ENCODE measurements around the gene ZCCHC2. TPM values are rescaled to one million over a fixed set of nuclear protein-coding genes. Genes with fewer than 3 reads are reported as not detected.

The ZCCHC2 gene
- polyA plus RNA-seq, 2 of the 4 experiments (the other 2 are of a cell fraction): 7.6 to 12.5 TPM

DNA sequence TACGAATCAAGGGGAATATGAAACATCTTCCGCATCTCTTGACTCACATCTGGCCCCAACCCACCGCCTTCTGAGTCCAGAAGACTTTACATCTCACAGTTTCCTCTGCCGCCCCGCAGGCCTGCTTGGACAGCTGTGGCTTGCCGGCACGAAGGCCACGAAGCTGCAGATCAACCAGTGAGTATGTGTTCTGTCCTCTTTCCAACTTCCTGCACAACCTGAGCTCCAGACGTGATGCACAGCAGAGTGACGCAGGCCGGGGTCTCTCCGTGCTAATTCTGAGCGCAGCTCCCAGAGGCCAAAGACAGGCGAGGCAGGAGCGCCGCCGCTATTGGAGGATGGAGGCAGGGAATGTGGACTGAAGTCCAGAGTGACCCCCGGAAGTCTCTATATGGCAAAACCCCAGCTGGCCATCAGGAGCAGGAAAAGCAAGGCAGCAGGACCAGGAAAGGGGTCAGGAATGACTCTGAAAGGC is 93.5 kb downstream of the ZCCHC2 start:
- H3K9me3 ChIP-seq: no peaks in the 10 kb centered on the region
- H3K4me3 ChIP-seq: no peak overlapping the region
- H3K4me1 ChIP-seq: no peaks in the 10 kb centered on the region
- FAIRE-seq: no peak
- H3K27ac ChIP-seq: no peak overlapping the region
- WGBS (ENCODE audit: missing lambda C conversion rate): 72% methylated on average over 17 of the region's 18 CpGs
- ChIA-PET CTCF (interaction anchor here (2.2 kb wide), 1 partner anchor 366 kb away, joined by 7 read pairs; no protein-coding TSS in a partner anchor), POLR2A (no interaction called here)
- no peak for DNase-seq (ENCODE audit: low read depth in 1 of 2, low spot score in 1 of 2)
- no peak overlapping the region for H3K4me2 ChIP-seq
- no peak for ATAC-seq
- TF ChIP-seq CHD2 (IDR thresholded peaks at IDR 0.05; ENCODE audit: low read length, partially characterized antibody): no peak
- no peak for TF ChIP-seq NFE2L2 (conservative IDR thresholded peaks at IDR 0.05; ENCODE audit: low read length)
- no peak for TF ChIP-seq NR3C1 (IDR thresholded peaks at IDR 0.05)
- TF ChIP-seq, protein P1, sequence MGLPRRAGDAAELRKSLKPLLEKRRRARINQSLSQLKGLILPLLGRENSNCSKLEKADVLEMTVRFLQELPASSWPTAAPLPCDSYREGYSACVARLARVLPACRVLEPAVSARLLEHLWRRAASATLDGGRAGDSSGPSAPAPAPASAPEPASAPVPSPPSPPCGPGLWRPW (IDR thresholded peaks at IDR 0.05): no peak
- TF ChIP-seq RARB (CRISPR knock-in tag; IDR thresholded peaks at IDR 0.05): no peak
- no peak for TF ChIP-seq CBX2 (IDR thresholded peaks at IDR 0.05; ENCODE audit: borderline replicate concordance, low read depth)
- TF ChIP-seq, protein P2, sequence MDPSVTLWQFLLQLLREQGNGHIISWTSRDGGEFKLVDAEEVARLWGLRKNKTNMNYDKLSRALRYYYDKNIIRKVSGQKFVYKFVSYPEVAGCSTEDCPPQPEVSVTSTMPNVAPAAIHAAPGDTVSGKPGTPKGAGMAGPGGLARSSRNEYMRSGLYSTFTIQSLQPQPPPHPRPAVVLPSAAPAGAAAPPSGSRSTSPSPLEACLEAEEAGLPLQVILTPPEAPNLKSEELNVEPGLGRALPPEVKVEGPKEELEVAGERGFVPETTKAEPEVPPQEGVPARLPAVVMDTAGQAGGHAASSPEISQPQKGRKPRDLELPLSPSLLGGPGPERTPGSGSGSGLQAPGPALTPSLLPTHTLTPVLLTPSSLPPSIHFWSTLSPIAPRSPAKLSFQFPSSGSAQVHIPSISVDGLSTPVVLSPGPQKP (IDR thresholded peaks at IDR 0.05; ENCODE audit: low read depth, low read length): no peak
- TF ChIP-seq JUN (IDR thresholded peaks at IDR 0.05): no peak
- TF ChIP-seq, protein P3, sequence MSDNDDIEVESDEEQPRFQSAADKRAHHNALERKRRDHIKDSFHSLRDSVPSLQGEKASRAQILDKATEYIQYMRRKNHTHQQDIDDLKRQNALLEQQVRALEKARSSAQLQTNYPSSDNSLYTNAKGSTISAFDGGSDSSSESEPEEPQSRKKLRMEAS (IDR thresholded peaks at IDR 0.05): no peak
- TF ChIP-seq SMC3 (IDR thresholded peaks at IDR 0.05): no peak
- TF ChIP-seq, protein P4, sequence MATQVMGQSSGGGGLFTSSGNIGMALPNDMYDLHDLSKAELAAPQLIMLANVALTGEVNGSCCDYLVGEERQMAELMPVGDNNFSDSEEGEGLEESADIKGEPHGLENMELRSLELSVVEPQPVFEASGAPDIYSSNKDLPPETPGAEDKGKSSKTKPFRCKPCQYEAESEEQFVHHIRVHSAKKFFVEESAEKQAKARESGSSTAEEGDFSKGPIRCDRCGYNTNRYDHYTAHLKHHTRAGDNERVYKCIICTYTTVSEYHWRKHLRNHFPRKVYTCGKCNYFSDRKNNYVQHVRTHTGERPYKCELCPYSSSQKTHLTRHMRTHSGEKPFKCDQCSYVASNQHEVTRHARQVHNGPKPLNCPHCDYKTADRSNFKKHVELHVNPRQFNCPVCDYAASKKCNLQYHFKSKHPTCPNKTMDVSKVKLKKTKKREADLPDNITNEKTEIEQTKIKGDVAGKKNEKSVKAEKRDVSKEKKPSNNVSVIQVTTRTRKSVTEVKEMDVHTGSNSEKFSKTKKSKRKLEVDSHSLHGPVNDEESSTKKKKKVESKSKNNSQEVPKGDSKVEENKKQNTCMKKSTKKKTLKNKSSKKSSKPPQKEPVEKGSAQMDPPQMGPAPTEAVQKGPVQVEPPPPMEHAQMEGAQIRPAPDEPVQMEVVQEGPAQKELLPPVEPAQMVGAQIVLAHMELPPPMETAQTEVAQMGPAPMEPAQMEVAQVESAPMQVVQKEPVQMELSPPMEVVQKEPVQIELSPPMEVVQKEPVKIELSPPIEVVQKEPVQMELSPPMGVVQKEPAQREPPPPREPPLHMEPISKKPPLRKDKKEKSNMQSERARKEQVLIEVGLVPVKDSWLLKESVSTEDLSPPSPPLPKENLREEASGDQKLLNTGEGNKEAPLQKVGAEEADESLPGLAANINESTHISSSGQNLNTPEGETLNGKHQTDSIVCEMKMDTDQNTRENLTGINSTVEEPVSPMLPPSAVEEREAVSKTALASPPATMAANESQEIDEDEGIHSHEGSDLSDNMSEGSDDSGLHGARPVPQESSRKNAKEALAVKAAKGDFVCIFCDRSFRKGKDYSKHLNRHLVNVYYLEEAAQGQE (IDR thresholded peaks at IDR 0.05): no peak
- TF ChIP-seq ZSCAN20 (CRISPR knock-in tag; IDR thresholded peaks at IDR 0.05): no peak
- no peak for TF ChIP-seq EHMT2 (IDR thresholded peaks at IDR 0.05; ENCODE audit: low read depth)
- no peak for TF ChIP-seq HEYL (CRISPR knock-in tag; IDR thresholded peaks at IDR 0.05)
- TF ChIP-seq, protein P5, sequence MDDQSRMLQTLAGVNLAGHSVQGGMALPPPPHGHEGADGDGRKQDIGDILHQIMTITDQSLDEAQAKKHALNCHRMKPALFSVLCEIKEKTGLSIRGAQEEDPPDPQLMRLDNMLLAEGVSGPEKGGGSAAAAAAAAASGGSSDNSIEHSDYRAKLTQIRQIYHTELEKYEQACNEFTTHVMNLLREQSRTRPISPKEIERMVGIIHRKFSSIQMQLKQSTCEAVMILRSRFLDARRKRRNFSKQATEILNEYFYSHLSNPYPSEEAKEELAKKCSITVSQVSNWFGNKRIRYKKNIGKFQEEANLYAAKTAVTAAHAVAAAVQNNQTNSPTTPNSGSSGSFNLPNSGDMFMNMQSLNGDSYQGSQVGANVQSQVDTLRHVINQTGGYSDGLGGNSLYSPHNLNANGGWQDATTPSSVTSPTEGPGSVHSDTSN (IDR thresholded peaks at IDR 0.05): no peak
- TF ChIP-seq HOXB13 (CRISPR knock-in tag; IDR thresholded peaks at IDR 0.05; ENCODE audit: low read depth): no peak
- TF ChIP-seq, protein P6, sequence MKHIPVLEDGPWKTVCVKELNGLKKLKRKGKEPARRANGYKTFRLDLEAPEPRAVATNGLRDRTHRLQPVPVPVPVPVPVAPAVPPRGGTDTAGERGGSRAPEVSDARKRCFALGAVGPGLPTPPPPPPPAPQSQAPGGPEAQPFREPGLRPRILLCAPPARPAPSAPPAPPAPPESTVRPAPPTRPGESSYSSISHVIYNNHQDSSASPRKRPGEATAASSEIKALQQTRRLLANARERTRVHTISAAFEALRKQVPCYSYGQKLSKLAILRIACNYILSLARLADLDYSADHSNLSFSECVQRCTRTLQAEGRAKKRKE (CRISPR knock-in tag; IDR thresholded peaks at IDR 0.05; ENCODE audit: low read depth): no peak
- TF ChIP-seq POLR2A (IDR thresholded peaks at IDR 0.05; ENCODE audit: low read length): no peak
- no peak for TF ChIP-seq TFCP2L1 (CRISPR knock-in tag; IDR thresholded peaks at IDR 0.05)

DNA sequence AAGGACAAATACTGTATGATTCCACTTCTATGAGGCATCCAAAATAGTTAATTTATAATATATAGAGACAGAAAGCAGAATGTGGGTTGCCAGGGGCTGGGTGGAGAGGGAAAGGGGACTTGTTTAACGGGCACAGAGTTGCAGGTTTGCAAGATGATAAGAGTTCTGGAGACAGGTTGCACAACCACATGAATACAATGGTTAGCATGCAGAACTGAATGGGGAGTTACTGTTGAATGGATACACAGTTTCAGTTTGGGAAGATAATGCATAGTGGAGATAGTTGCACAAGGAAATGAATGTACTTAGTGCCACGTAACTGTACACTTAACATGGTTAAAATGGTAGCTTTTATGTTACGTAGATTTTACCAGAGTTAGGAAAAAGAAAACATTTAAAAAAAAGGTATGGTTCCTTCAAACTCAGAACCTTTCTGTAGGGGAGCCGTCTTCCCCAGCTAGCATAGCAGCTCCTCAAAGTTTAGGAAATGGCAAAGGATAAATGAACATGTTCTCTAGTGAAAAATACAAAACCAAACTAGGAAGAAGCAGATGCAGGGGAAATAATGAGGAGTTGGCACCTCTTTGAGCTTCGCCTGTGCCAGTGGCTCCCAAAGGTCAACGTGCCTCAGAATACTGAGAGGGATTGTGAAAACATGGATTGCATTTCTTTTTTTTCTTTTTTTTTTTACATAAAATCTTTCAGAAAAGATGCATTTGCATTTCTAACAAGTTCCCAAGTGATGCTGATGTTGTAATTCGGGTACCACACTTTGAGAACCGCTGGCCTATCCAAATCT is 95.2 kb downstream of the ZCCHC2 start:
- 48% methylated on average over 8 of the region's 8 CpGs for WGBS (ENCODE audit: missing lambda C conversion rate)
- Histone ChIP-seq H3K4me1 (no peaks in the 10 kb centered on the region), H3K4me3 (no peak overlapping the region), H3K27ac (no peak overlapping the region), H3K4me2 (no peak overlapping the region), H3K9me3 (no peaks in the 10 kb centered on the region)
- no peak for DNase-seq (ENCODE audit: low read depth in 1 of 2, low spot score in 1 of 2)
- no peak for FAIRE-seq
- no peak for ATAC-seq
- ChIA-PET POLR2A (no interaction called here), CTCF (no interaction called here)
- TF ChIP-seq, protein P6 (CRISPR knock-in tag; IDR thresholded peaks at IDR 0.05; ENCODE audit: low read depth): no peak
- no peak for TF ChIP-seq RCOR1 (IDR thresholded peaks at IDR 0.05; ENCODE audit: low read depth, low read length)
- TF ChIP-seq, protein P7, sequence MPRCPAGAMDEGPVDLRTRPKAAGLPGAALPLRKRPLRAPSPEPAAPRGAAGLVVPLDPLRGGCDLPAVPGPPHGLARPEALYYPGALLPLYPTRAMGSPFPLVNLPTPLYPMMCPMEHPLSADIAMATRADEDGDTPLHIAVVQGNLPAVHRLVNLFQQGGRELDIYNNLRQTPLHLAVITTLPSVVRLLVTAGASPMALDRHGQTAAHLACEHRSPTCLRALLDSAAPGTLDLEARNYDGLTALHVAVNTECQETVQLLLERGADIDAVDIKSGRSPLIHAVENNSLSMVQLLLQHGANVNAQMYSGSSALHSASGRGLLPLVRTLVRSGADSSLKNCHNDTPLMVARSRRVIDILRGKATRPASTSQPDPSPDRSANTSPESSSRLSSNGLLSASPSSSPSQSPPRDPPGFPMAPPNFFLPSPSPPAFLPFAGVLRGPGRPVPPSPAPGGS (IDR thresholded peaks at IDR 0.05): no peak
- no peak for TF ChIP-seq JUN (IDR thresholded peaks at IDR 0.05)
- TF ChIP-seq NPAS2 (CRISPR knock-in tag; IDR thresholded peaks at IDR 0.05; ENCODE audit: borderline replicate concordance): no peak
- TF ChIP-seq MAZ (IDR thresholded peaks at IDR 0.05; ENCODE audit: borderline replicate concordance, low read depth, low read length): no peak
- TF ChIP-seq, protein P5 (IDR thresholded peaks at IDR 0.05): no peak
- no peak for TF ChIP-seq ZSCAN20 (CRISPR knock-in tag; IDR thresholded peaks at IDR 0.05)
- no peak for TF ChIP-seq RNF2 (IDR thresholded peaks at IDR 0.05; ENCODE audit: borderline replicate concordance, low read depth)
- TF ChIP-seq, protein P1 (IDR thresholded peaks at IDR 0.05): no peak
